A549 (cell line): Measurements from ENCODE around the gene NCDN.

Experiments
- CBX2 ChIP-seq: fragments of 200-600 bp; sonication (generic); IDR thresholded peaks from 2 replicates; pipeline ENCODE4 v1.6.1; 2016; ENCODE audit warnings: low read depth, mild to moderate bottlenecking, borderline replicate concordance
- CHD2 ChIP-seq: fragments of 150-350 bp; IDR thresholded peaks from 2 replicates; pipeline ENCODE4 v1.6.1; 2014; ENCODE audit warnings: low read length; ENCODE audit not compliant: partially characterized antibody
- CTCF ChIP-seq: fragments of >200 bp; sonication (Bioruptor Twin); formaldehyde crosslinking; IDR thresholded peaks from 3 replicates; pipeline ENCODE4 v1.5.1; 2016
- EP300 ChIP-seq, 2 experiments: fragments of >200 bp; sonication (Bioruptor Twin); formaldehyde crosslinking; IDR thresholded peaks; 2 replicates in 1 of 2; 3 replicates in 1 of 2; pipeline ENCODE4 v1.6.1; 2016 to 2017
- NPAS2 ChIP-seq: fragments of 250-450 bp; sonication (Bioruptor Pico); IDR thresholded peaks from 2 replicates; pipeline ENCODE4 v1.8.0; 2022; ENCODE audit warnings: mild to moderate bottlenecking, moderate library complexity, borderline replicate concordance
- PHF8 ChIP-seq: fragments of 200-600 bp; sonication (generic); IDR thresholded peaks from 2 replicates; pipeline ENCODE4 v1.6.1; 2016; ENCODE audit warnings: low read depth, mild to moderate bottlenecking, antibody characterized with exemption, moderate library complexity, borderline replicate concordance
- REST ChIP-seq: fragments of 200-600 bp; sonication (generic); IDR thresholded peaks from 2 replicates; pipeline ENCODE4 v1.6.1; 2016; ENCODE audit warnings: antibody characterized with exemption, mild to moderate bottlenecking, moderate library complexity
- TF ChIP-seq, protein P1 (sequence below): IDR thresholded peaks from 2 replicates; pipeline ENCODE4 v1.6.1; 2012
- TF ChIP-seq, protein P2 (sequence below): fragments of 150-350 bp; IDR thresholded peaks from 2 replicates; pipeline ENCODE4 v1.6.1; 2014; ENCODE audit warnings: low read depth, mild to moderate bottlenecking, low read length

- TF ChIP-seq, protein P1, sequence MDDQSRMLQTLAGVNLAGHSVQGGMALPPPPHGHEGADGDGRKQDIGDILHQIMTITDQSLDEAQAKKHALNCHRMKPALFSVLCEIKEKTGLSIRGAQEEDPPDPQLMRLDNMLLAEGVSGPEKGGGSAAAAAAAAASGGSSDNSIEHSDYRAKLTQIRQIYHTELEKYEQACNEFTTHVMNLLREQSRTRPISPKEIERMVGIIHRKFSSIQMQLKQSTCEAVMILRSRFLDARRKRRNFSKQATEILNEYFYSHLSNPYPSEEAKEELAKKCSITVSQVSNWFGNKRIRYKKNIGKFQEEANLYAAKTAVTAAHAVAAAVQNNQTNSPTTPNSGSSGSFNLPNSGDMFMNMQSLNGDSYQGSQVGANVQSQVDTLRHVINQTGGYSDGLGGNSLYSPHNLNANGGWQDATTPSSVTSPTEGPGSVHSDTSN, result no peak
- no peak for TF ChIP-seq REST
- TF ChIP-seq PHF8, result no peak
- no peak for TF ChIP-seq CTCF
- TF ChIP-seq, protein P2, sequence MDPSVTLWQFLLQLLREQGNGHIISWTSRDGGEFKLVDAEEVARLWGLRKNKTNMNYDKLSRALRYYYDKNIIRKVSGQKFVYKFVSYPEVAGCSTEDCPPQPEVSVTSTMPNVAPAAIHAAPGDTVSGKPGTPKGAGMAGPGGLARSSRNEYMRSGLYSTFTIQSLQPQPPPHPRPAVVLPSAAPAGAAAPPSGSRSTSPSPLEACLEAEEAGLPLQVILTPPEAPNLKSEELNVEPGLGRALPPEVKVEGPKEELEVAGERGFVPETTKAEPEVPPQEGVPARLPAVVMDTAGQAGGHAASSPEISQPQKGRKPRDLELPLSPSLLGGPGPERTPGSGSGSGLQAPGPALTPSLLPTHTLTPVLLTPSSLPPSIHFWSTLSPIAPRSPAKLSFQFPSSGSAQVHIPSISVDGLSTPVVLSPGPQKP, result no peak
- no peak for TF ChIP-seq NPAS2 (CRISPR knock-in tag)
- no peak for TF ChIP-seq EP300 (IDR thresholded peaks at IDR 0.05)
- TF ChIP-seq CBX2, result no peak
- TF ChIP-seq CHD2, result no peak
Observed at GRCh38 chr1:35511305-35511704, 46.3 kb upstream of the NCDN start.
